K562 (cell line): ENCODE measurements around the gene MRPS10. TPM values are rescaled to one million over a fixed set of nuclear protein-coding genes. Genes with fewer than 3 reads are reported as not detected.
A peak's percentile ranks its signal among the peaks of the same experiment; 100 is the strongest.

Experiments used
- BACH1 ChIP-seq: fragments of 200-800 bp; sonication (Bioruptor generic); IDR thresholded peaks from 2 replicates; pipeline ENCODE4 v1.6.1; 2016; ENCODE audit warnings: missing genetic modification characterization, missing compliant biosample characterization
- GTF2A2 ChIP-seq: IDR thresholded peaks from 2 replicates; pipeline ENCODE4 v1.6.1; 2016; ENCODE audit warnings: mild to moderate bottlenecking, missing genetic modification characterization, missing compliant biosample characterization
- NFE2L1 ChIP-seq: fragments of 450-650 bp; IDR thresholded peaks from 2 replicates; pipeline ENCODE4 v1.6.1; 2016; ENCODE audit warnings: missing genetic modification characterization, low read depth, mild to moderate bottlenecking, missing compliant biosample characterization, moderate library complexity, borderline replicate concordance
- TEAD2 ChIP-seq: fragments of 450-650 bp; IDR thresholded peaks from 2 replicates; pipeline ENCODE4 v1.6.1; 2016; ENCODE audit warnings: missing genetic modification characterization, control low read depth, missing compliant biosample characterization
- ZNF668 ChIP-seq: fragments of 250-450 bp; sonication (Bioruptor Pico); IDR thresholded peaks from 2 replicates; pipeline ENCODE4 v1.8.0; 2022; ENCODE audit warnings: mild to moderate bottlenecking, inconsistent platforms
- polyA plus RNA-seq, 8 experiments: library from polyadenylated mRNA; depleted of rRNA in 4 of 8; stranded (reverse) in 5 of 8; unstranded in 3 of 8; fragments of >200 nt; fragmentation: Nextera tagmentation in 2 of 8; fragmentation: Illumina TruSeq in 1 of 8; extraction: Ambion mirVana in 2 of 8; extraction: Trizol in 1 of 8; gene quantifications; 2 replicates each; pipeline versions ENCODE4 v1.2.1 to v1.2.3, GENCODE V29; 2011 to 2014; ENCODE audit warnings: inconsistent platforms in 1 of 8, missing spikeins in 1 of 8
- total RNA-seq, 7 experiments: library from RNA; depleted of rRNA in 6 of 7; stranded (reverse); fragments of >200 nt in 6 of 7; fragmentation: Illumina TruSeq in 2 of 7; extraction: Trizol in 2 of 7; gene quantifications; 2 replicates each; pipeline versions ENCODE4 v1.2.1 to v1.2.3, GENCODE V29; 2011 to 2021; ENCODE audit warnings: low replicate concordance in 1 of 7
- TF ChIP-seq, protein P1 (sequence below), 2 experiments: fragments of 450-650 bp; formaldehyde crosslinking in 1 of 2; IDR thresholded peaks; 2 replicates each; pipeline versions ENCODE4 v1.4.0 to v1.6.1; 2014 to 2020; ENCODE audit warnings: mild to moderate bottlenecking in 2 of 2, borderline replicate concordance in 1 of 2, low read depth in 1 of 2
- TF ChIP-seq, protein P2 (sequence below): IDR thresholded peaks from 2 replicates; pipeline ENCODE4 v1.6.1; 2014; ENCODE audit warnings: antibody characterized with exemption
- TF ChIP-seq, protein P3 (sequence below): IDR thresholded peaks from 3 replicates; pipeline ENCODE4 v1.6.1; 2011; ENCODE audit warnings: borderline replicate concordance, mild to moderate bottlenecking, moderate library complexity; ENCODE audit not compliant: insufficient read length; ENCODE audit errors: extremely low read depth

Gene MRPS10
- total and polyA plus RNA-seq, 9 of the 15 experiments (the other 6 are each of a cell fraction or from before 2014, with no cell fraction given), result 48.6 to 166 (median 93.7) TPM

DNA sequence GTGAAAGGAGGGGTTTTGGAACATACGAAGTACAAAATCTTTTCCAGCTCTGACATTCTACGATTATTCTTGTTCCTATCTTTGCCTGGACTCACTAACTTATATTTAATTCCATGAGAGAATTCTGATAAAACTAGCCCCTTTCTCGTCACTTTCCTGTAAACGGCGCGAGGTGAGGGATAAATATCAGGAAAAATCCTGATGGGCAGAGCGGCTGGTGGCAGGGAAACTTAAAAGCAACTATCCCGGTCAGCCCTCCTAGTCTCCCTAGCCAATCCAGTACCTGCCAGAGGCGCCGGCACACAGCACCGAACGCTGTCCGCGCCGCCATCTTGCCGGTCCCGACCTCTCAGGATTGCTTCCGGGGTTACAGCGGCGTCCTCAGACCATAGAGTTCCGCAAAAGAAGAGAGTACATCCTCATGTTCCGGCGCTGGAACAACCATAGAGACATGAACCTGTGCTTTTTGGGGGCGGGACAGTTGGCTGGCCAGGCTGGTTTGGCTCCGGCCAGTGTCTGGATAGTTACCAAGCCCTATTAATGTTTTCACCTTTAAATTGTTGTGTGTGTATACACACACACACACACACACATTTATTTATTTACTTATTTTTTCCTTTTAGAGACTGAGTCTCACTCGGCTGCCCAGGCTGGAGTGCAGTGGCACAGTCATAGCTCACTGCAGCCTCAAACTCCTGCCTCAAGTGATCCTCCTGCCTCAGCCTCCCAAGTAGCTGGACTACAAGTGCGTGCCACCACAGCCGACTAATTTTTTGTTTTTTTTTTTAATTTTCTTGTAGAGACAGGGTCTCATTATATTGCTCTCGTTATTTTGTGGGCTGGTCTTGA, at the start of gene MRPS10 (continued):
- TF ChIP-seq NFE2L1 (tag), result no peak
- TF ChIP-seq, protein P1, sequence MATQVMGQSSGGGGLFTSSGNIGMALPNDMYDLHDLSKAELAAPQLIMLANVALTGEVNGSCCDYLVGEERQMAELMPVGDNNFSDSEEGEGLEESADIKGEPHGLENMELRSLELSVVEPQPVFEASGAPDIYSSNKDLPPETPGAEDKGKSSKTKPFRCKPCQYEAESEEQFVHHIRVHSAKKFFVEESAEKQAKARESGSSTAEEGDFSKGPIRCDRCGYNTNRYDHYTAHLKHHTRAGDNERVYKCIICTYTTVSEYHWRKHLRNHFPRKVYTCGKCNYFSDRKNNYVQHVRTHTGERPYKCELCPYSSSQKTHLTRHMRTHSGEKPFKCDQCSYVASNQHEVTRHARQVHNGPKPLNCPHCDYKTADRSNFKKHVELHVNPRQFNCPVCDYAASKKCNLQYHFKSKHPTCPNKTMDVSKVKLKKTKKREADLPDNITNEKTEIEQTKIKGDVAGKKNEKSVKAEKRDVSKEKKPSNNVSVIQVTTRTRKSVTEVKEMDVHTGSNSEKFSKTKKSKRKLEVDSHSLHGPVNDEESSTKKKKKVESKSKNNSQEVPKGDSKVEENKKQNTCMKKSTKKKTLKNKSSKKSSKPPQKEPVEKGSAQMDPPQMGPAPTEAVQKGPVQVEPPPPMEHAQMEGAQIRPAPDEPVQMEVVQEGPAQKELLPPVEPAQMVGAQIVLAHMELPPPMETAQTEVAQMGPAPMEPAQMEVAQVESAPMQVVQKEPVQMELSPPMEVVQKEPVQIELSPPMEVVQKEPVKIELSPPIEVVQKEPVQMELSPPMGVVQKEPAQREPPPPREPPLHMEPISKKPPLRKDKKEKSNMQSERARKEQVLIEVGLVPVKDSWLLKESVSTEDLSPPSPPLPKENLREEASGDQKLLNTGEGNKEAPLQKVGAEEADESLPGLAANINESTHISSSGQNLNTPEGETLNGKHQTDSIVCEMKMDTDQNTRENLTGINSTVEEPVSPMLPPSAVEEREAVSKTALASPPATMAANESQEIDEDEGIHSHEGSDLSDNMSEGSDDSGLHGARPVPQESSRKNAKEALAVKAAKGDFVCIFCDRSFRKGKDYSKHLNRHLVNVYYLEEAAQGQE (IDR thresholded peaks at IDR 0.05; ENCODE audit: borderline replicate concordance), result peak; percentile 47; the same call in 1 of the 2 replicates
- TF ChIP-seq, protein P1 (CRISPR knock-in tag; IDR thresholded peaks at IDR 0.05; ENCODE audit: low read depth), result no peak
- TF ChIP-seq, protein P2, sequence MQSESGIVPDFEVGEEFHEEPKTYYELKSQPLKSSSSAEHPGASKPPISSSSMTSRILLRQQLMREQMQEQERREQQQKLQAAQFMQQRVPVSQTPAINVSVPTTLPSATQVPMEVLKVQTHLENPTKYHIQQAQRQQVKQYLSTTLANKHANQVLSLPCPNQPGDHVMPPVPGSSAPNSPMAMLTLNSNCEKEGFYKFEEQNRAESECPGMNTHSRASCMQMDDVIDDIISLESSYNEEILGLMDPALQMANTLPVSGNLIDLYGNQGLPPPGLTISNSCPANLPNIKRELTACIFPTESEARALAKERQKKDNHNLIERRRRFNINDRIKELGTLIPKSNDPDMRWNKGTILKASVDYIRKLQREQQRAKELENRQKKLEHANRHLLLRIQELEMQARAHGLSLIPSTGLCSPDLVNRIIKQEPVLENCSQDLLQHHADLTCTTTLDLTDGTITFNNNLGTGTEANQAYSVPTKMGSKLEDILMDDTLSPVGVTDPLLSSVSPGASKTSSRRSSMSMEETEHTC, result peak; percentile 29; the same call in 1 of the 2 replicates
- TF ChIP-seq, protein P3, sequence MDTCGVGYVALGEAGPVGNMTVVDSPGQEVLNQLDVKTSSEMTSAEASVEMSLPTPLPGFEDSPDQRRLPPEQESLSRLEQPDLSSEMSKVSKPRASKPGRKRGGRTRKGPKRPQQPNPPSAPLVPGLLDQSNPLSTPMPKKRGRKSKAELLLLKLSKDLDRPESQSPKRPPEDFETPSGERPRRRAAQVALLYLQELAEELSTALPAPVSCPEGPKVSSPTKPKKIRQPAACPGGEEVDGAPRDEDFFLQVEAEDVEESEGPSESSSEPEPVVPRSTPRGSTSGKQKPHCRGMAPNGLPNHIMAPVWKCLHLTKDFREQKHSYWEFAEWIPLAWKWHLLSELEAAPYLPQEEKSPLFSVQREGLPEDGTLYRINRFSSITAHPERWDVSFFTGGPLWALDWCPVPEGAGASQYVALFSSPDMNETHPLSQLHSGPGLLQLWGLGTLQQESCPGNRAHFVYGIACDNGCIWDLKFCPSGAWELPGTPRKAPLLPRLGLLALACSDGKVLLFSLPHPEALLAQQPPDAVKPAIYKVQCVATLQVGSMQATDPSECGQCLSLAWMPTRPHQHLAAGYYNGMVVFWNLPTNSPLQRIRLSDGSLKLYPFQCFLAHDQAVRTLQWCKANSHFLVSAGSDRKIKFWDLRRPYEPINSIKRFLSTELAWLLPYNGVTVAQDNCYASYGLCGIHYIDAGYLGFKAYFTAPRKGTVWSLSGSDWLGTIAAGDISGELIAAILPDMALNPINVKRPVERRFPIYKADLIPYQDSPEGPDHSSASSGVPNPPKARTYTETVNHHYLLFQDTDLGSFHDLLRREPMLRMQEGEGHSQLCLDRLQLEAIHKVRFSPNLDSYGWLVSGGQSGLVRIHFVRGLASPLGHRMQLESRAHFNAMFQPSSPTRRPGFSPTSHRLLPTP, result no peak
- no peak for TF ChIP-seq TEAD2 (tag)
- no peak for TF ChIP-seq BACH1 (tag)
- no peak for TF ChIP-seq ZNF668 (CRISPR knock-in tag)
- no peak for TF ChIP-seq GTF2A2
